Brain microvascular endothelial cell (primary cell): ENCODE results near the gene AP3S1.
"Not testable (repeated sequence)": the region's sequence is repeated elsewhere in the genome, so short reads cannot be mapped to it uniquely, and the experiment has no call there.

ENCODE experiments used
- DNase-seq: peaks from one replicate; pipeline ENCODE4 v3.0.0-alpha.2; 2020
- H3K27ac ChIP-seq: fragments of 250-450 bp; sonication (Bioruptor Pico); 2 replicates; pipeline ENCODE4 v1.5.1; 2020; ENCODE audit warnings: mild to moderate bottlenecking, moderate library complexity
- H3K27me3 ChIP-seq: fragments of 250-450 bp; sonication (Bioruptor Pico); replicated peaks from 2 replicates; pipeline ENCODE4 v1.5.1; 2020; ENCODE audit warnings: mild to moderate bottlenecking
- H3K36me3 ChIP-seq: fragments of 250-450 bp; sonication (Bioruptor Pico); replicated peaks from 2 replicates; pipeline ENCODE4 v1.5.1; 2020; ENCODE audit warnings: mild to moderate bottlenecking
- H3K4me3 ChIP-seq: 2 replicates; pipeline ENCODE4 v1.5.1; 2011; ENCODE audit warnings: low read depth, mild to moderate bottlenecking, control low read depth, low read length, moderate library complexity
- in situ Hi-C: cut with HindIII; loops from 2 replicates; pipeline ENCODE4 v1.10.0; 2017; ENCODE audit warnings: low sequenced_read_pairs, low pct_ligation_motif_present
- TF ChIP-seq, protein P1 (sequence below): IDR thresholded peaks from 2 replicates; pipeline ENCODE4 v1.5.1; 2011; ENCODE audit warnings: low read depth, mild to moderate bottlenecking, moderate library complexity, low read length, control low read depth, inconsistent platforms; ENCODE audit errors: missing control alignments

Gene AP3S1

DNA sequence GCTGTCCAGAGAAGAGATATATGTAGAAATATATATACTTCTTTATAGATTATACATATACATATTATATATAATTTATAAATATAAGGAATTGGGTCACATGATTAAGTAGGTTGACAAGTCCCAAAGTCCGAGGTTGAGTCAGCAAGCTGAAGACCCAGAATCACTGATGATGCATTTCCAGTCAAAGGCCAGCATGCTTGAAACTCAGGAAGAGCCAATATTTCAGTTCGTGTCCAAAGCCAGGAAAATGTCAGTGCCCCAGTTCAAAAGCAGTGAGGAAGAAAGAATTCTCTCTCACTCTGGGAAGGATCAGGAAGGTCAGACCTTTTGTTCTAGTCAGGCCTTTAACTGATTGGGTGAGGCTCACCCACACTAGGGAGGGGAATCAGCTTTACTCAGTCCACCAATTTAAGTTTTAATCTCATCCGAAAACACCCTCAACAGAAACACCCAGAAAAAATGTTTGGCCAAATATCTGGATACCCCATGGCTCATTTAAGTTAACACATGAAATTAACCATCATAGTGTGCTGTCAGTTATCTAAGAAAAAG is 78.5 kb downstream of the AP3S1 start:
- DNase-seq = no peak
- no peak overlapping the region for H3K4me3 ChIP-seq
- no peaks in the 10 kb centered on the region for H3K27me3 ChIP-seq
- TF ChIP-seq, protein P1, sequence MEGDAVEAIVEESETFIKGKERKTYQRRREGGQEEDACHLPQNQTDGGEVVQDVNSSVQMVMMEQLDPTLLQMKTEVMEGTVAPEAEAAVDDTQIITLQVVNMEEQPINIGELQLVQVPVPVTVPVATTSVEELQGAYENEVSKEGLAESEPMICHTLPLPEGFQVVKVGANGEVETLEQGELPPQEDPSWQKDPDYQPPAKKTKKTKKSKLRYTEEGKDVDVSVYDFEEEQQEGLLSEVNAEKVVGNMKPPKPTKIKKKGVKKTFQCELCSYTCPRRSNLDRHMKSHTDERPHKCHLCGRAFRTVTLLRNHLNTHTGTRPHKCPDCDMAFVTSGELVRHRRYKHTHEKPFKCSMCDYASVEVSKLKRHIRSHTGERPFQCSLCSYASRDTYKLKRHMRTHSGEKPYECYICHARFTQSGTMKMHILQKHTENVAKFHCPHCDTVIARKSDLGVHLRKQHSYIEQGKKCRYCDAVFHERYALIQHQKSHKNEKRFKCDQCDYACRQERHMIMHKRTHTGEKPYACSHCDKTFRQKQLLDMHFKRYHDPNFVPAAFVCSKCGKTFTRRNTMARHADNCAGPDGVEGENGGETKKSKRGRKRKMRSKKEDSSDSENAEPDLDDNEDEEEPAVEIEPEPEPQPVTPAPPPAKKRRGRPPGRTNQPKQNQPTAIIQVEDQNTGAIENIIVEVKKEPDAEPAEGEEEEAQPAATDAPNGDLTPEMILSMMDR = no peak
- H3K36me3 ChIP-seq = no peaks in the 10 kb centered on the region
- in situ Hi-C loops = no loop called here
- H3K27ac ChIP-seq = no peak overlapping the region

DNA sequence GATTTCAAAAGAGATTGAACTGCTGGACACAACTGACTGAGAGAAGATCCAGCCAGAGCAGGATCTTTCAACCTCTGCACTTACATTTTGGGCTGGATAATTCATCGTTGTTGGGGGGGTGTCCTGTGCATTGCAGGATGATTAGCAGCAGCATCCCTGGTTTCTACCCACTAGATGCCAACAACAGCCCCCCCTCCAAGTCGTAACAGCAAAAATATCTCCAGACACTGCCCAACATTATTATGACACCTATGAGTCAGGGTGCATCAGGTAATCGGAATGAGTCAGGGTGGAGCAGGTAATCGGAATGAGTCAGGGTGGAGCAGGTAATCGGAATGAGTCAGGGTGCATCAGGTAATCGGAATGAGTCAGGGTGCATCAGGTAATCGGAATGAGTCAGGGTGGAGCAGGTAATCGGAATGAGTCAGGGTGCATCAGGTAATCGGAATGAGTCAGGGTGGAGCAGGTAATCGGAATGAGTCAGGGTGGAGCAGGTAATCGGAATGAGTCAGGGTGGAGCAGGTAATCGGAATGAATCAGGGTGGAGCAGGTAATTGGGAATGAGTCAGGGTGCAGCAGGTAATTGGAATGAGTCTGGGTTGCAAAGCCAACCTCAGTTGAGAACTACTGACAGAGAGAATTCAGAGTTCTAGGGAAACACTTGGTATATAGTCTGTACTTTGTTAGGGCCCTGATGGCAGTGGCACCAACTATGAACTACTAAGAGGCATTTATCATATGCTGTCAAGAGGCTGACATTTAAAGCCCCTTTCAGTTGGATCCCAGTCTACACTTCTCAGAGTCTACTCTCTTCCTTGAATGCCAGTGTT is 87.1 kb downstream of the AP3S1 start:
- H3K36me3 ChIP-seq, H3K27me3 ChIP-seq, DNase-seq, in situ Hi-C loops, H3K27ac ChIP-seq, H3K4me3 ChIP-seq: not testable (repeated sequence)

DNA sequence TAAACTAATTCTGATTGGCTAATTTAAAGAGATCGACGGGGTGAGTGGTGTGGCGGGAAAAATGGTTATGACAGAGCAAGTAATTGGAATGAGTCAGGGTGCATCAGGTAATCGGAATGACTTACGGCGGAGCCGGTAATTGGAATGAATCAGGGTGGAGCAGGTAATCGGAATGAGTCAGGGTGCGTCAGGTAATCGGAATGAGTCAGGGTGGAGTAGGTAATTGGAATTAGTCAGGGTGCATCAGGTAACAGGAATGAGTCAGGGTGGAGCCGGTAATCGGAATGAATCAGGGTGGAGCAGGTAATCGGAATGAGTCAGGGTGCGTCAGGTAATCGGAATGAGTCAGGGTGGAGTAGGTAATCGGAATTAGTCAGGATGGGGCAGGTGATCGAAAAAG is 88.4 kb downstream of the AP3S1 start:
- DNase-seq, H3K4me3 ChIP-seq, in situ Hi-C loops, H3K27me3 ChIP-seq, H3K27ac ChIP-seq, H3K36me3 ChIP-seq: not testable (repeated sequence)

DNA sequence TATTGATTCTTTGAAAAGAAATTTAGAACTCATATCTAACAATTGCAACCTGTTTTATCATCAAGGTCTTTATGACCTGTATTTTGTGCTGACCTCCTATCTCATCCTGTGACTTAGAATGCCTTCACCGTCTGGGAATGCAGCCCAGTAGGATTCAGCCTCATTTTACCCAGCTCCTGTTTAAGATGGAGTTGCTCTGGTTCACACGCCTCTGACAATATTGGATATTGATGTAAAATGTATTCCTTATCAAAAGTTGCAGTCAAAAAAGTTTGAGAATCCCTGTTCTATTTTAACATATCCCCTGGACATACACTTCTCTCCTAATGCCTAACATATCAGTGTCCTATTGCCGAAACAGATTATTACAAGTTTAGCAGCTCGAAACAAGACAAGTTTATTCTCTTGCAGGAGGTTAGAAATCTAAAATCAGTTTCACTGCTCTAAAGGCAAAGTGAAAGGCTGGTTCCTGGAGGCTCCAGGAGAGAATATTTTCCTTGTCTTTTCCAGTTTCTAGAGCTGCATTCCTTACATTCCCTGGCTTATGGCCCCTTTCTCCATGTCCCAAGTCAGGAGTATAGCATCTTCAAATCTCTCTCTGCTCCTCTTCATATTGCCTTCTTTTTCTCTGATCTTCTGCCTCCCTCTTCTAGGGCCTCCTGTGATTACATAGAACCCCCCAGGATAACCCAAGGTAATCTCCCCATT is 89.0 kb downstream of the AP3S1 start:
- no peak for DNase-seq
- in situ Hi-C loops = no loop called here
- H3K27ac ChIP-seq = no peak overlapping the region
- no peaks in the 10 kb centered on the region for H3K27me3 ChIP-seq
- TF ChIP-seq, protein P1 = no peak
- no peaks in the 10 kb centered on the region for H3K36me3 ChIP-seq
- no peak overlapping the region for H3K4me3 ChIP-seq

DNA sequence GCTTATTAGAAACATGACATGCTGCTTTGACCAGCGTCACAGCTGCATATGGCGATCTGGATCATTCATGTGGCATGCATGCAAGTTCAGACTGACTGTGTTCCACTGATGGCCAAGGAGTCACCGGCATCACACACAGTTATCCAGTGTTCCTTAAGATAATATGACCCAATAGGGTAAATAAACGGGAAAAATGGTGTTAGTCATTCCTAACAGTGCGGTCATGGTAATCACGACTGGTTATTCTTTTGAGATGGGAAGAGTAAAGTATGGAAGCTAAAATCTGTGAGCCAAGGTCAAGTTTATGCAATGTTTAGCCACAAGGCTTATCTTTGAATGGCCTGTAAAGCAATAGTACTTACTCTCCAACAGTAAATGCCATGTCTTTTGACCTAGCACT is 91.3 kb downstream of the AP3S1 start:
- peak; percentile 13 for DNase-seq
- Histone ChIP-seq H3K36me3 (no peaks in the 10 kb centered on the region), H3K27ac (no peak overlapping the region), H3K27me3 (no peaks in the 10 kb centered on the region), H3K4me3 (no peak overlapping the region)
- TF ChIP-seq, protein P1 = no peak
- in situ Hi-C loops = no loop called here

DNA sequence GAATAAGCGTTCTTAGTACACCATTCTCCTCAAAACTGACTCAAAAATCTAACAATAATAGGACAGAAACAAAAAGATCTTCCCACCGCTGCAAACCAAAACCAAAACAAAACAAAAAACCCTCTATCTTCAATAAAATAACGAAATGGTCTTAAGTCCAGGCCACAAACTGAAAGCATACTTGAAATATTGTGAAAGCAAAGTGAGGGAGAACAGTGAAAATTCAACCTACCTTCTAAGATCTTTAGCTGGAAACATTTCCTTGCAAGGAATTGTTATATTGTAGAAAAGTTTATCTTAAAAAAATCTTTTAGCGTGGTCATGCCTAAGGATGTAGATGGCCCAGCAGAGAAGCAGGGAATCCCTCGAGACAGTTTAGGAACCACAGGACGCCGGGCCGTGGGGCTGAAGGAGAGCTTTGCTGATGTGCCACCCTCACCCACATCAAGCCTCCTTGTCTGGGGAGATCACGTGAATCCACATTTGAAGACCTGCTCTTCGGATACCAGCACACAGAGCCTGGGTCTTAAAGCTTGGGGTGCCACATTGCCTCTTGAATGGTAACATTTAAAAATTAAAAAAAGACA is 92.7 kb downstream of the AP3S1 start:
- Histone ChIP-seq H3K4me3 (no peak overlapping the region), H3K27me3 (no peaks in the 10 kb centered on the region), H3K27ac (no peak overlapping the region), H3K36me3 (no peaks in the 10 kb centered on the region)
- DNase-seq = no peak
- TF ChIP-seq, protein P1 = no peak
- in situ Hi-C loops = no loop called here
